Measurements from ENCODE around the gene EEF1A2. TPM values are rescaled to one million over a fixed set of nuclear protein-coding genes. Genes with fewer than 3 reads are reported as not detected.

EEF1A2 gene
- total and polyA plus RNA-seq, 2 of the 4 experiments (the other 2 are of a cell fraction): 1.3 to 4.6 TPM

GRCh38 chr20:63446216-63447024 is 52.5 kb downstream of the EEF1A2 start:
- ChIA-PET CTCF (no interaction called here), POLR2A (ENCODE audit: unreplicated experiment) (no interaction called here)
- H3K14ac ChIP-seq (replicated peaks; ENCODE audit: low read depth, low read length): no peak overlapping the region
- no peak overlapping the region for H2BK15ac ChIP-seq (ENCODE audit: low read depth, low read length)
- H3K9me3 ChIP-seq (ENCODE audit: control insufficient read depth, insufficient read depth, low read length): no peaks in the 10 kb centered on the region
- intact Hi-C loops (cut with micrococcal nuclease): no loop called here
- H4K20me1 ChIP-seq (ENCODE audit: insufficient read depth, low read length): no peaks in the 10 kb centered on the region
- H3K36me3 ChIP-seq (ENCODE audit: control insufficient read depth, insufficient read depth, low read length): no peaks in the 10 kb centered on the region
- no peak overlapping the region for H2BK5ac ChIP-seq (ENCODE audit: low read depth, low read length, poor library complexity, severe bottlenecking)
- no peak overlapping the region for H3K23ac ChIP-seq (ENCODE audit: low read depth, low read length)
- no peak overlapping the region for H2AK5ac ChIP-seq (ENCODE audit: low read depth, low read length)
- BruUV-seq (replicated peaks): no TSS peak
- no peak overlapping the region for H3K9ac ChIP-seq (ENCODE audit: low read depth, low read length)
- H4K5ac ChIP-seq (ENCODE audit: low read depth, low read length): no peak overlapping the region
- no peaks in the 10 kb centered on the region for H3K9me1 ChIP-seq (ENCODE audit: insufficient read depth, low read length)
- no peak overlapping the region for H3K56ac ChIP-seq (ENCODE audit: extremely low read depth, insufficient read depth, low read length)
- H2AK9ac ChIP-seq (replicated peaks; ENCODE audit: low read depth, low read length, poor library complexity): no peak overlapping the region
- H2BK120ac ChIP-seq (ENCODE audit: low read depth, low read length): no peak overlapping the region
- no peak overlapping the region for H4K91ac ChIP-seq (ENCODE audit: insufficient read depth, low read depth, low read length)
- no peak for ATAC-seq (ENCODE audit: low read depth)
- H3K4me1 ChIP-seq (ENCODE audit: control insufficient read depth, insufficient read depth, low read length): no peaks in the 10 kb centered on the region
- in situ Hi-C loops (cut with MboI; ENCODE audit: low sequenced_read_pairs): no loop called here
- TF ChIP-seq RFX5 (IDR thresholded peaks at IDR 0.05; ENCODE audit: low read depth, low read length): no peak
- TF ChIP-seq MAFK (IDR thresholded peaks at IDR 0.05; ENCODE audit: low read depth, low read length): no peak
- TF ChIP-seq, protein P1, sequence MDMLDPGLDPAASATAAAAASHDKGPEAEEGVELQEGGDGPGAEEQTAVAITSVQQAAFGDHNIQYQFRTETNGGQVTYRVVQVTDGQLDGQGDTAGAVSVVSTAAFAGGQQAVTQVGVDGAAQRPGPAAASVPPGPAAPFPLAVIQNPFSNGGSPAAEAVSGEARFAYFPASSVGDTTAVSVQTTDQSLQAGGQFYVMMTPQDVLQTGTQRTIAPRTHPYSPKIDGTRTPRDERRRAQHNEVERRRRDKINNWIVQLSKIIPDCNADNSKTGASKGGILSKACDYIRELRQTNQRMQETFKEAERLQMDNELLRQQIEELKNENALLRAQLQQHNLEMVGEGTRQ (IDR thresholded peaks at IDR 0.05; ENCODE audit: low read depth, low read length): no peak
- no peak for TF ChIP-seq CEBPB (IDR thresholded peaks at IDR 0.05; ENCODE audit: low read depth, low read length)
- no peak for TF ChIP-seq FOS (IDR thresholded peaks at IDR 0.05; ENCODE audit: low read depth, low read length)
- TF ChIP-seq CTCF (conservative IDR thresholded peaks at IDR 0.05; ENCODE audit: low read depth, low read length): no peak
- TF ChIP-seq MXI1 (IDR thresholded peaks at IDR 0.05; ENCODE audit: borderline replicate concordance, low read depth, low read length): no peak
- no peak for TF ChIP-seq MAZ (IDR thresholded peaks at IDR 0.05; ENCODE audit: borderline replicate concordance, low read depth, low read length)
- no peak for TF ChIP-seq CHD1 (IDR thresholded peaks at IDR 0.05; ENCODE audit: low read depth, low read length)
- no peak for TF ChIP-seq SMC3 (IDR thresholded peaks at IDR 0.05; ENCODE audit: low read depth, low read length)
- TF ChIP-seq RCOR1 (IDR thresholded peaks at IDR 0.05; ENCODE audit: insufficient replicate concordance, low read length): no peak
- dilution Hi-C loops (cut with HindIII; ENCODE audit: low sequenced_read_pairs, unreplicated experiment): no loop called here
- H3K18ac ChIP-seq (ENCODE audit: low read depth, low read length): no peak overlapping the region
- H2BK20ac ChIP-seq (ENCODE audit: low read depth, low read length): no peak overlapping the region
- H3K4me3 ChIP-seq (ENCODE audit: insufficient read depth, low read depth, low read length): no peak overlapping the region
- no peak overlapping the region for H3K4ac ChIP-seq (ENCODE audit: low read depth, low read length)
- no peak overlapping the region for H3K4me2 ChIP-seq (ENCODE audit: low read depth, low read length)
- H4K8ac ChIP-seq (ENCODE audit: low read depth in 2 of 2, low read length in 2 of 2): no peak overlapping the region
- no peak overlapping the region for H3K27ac ChIP-seq (ENCODE audit: insufficient read depth, low read length)
- no peak overlapping the region for H2AFZ ChIP-seq (replicated peaks; ENCODE audit: low read length, poor library complexity)
- WGBS, 2 experiments (ENCODE audit: extremely low coverage in 2 of 2, insufficient read length in 1 of 2): 29% methylated on average over 6 of the region's 31 CpGs; no CpG with 5 or more reads in 1 of the 2 experiments
- H3K79me1 ChIP-seq (ENCODE audit: low read depth in 1 of 2, low read length in 2 of 2): no peaks in the 10 kb centered on the region
- H3K27me3 ChIP-seq (ENCODE audit: control insufficient read depth, insufficient read depth, low read length): peaks cover 16% of the 10 kb centered on the region; the same call in 1 of the 2 replicates
- DNase-seq: no peak

Measured in IMR-90 (cell line).